ENCODE results near the gene TOB2.

TOB2 gene

DNA sequence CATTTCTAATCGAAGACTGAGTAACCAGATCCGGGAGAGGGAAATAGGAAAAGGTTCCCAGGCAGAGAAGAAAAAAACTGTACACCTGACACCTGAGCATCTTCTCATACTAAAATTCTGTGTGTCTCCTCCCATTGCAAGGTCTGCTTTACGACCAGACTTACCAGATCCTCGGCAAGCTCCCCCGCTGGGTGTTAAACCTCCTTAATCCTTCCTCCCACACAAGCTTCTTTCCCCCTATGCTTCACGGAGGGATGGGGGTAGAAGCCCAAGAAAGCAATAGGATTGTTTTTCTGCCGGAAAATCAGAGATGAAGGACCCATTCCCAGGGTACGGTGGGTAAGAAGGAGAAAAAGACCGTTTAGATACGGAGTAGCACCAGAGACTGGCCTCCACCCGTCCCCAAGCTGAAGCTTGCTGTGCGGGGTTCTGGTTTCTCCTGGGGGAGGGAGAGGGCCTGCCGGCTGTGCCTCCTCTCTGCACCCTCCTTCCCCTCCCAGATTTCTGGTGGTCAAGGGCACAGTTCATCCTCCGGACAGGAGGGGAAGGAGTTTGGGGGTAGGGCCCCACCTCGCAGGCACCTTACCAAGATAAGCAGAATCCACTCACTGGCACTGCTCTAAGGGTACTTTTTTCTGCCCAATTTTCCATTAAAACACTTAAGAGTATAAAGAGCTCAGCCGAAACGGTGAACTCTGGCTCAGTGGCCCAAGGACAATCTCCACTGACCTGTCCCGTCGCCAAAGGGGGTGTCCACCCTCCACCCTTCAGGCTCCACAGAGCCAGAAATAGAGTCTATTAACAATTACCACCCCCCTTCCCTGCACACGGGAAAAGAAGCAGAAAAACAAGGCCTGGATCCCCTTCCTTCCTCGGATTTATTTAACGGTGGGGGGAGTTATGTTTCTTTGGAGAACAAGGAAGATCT lies 1.2 kb downstream of the TOB2 start (continued):
- no peak for TF ChIP-seq HOXC10 (CRISPR knock-in tag; IDR thresholded peaks at IDR 0.05)
- TF ChIP-seq ZNF560 (tag by site-specific recombination; IDR thresholded peaks at IDR 0.05; ENCODE audit: borderline replicate concordance): no peak
- no peak for TF ChIP-seq ZNF670 (tag by site-specific recombination; IDR thresholded peaks at IDR 0.05; ENCODE audit: low read depth)
- no peak for TF ChIP-seq ZNF777 (tag by site-specific recombination; IDR thresholded peaks at IDR 0.05; ENCODE audit: borderline replicate concordance)
- TF ChIP-seq, protein P1, sequence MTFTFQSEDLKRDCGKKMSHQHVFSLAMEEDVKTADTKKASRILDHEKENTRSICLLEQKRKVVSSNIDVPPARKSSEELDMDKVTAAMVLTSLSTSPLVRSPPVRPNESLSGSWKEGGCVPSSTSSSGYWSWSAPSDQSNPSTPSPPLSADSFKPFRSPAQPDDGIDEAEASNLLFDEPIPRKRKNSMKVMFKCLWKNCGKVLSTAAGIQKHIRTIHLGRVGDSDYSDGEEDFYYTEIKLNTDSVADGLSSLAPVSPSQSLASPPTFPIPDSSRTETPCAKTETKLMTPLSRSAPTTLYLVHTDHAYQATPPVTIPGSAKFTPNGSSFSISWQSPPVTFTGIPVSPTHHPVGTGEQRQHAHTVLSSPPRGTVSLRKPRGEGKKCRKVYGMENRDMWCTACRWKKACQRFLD (tag by site-specific recombination; IDR thresholded peaks at IDR 0.05): no peak

DNA sequence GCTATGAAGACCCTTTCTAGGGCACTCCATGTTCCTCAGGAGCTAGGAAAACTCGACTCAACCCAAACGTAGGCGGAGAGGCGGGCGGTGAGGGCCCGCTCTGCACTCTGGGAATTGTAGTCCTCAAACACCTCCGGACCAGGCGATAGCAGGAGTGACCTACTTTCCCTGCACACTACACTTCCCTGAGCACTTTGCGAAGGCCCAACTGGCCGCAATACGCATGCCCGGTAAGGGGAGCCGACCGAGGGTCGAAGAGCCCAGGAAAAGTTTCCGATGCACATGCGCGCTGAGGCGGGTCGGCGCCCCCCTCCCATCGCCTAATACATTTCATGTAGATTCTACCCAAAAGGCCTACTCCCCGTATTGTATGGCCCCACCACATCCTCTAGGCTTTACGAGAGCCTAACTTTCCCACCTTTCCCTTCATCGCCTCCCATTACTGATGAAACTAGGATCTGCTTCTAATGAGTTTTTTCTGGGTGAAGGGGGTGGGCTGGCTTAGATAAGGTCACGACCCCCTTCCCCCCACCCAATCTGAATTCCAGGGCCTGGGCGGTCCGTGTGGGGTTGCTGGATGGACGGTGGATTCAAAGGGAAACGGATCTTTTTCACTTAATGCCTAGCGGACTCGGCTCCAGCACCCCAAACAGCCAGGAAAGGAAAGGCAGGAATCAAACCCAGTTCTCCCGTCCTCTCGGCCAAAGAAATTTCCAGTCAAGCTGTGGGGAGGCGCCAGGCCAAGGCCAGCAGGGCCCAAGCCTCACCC lies 2.1 kb downstream of the TOB2 start:
- Histone ChIP-seq H3K36me3 (ENCODE audit: control insufficient read depth in 2 of 2, insufficient read depth in 1 of 2, low read length in 2 of 2) (peaks cover 10 to 46% of the 10 kb centered on the region in 2 experiments), H3K27ac (ENCODE audit: extremely low read depth, low read depth, low read length) (peak overlapping the region; percentile 100), H3K4me3 (ENCODE audit: low read depth, low read length) (peak overlapping the region; percentile 90), H3K9me3 (ENCODE audit: control insufficient read depth, insufficient read depth, low read depth, low read length) (no peaks in the 10 kb centered on the region), H3K4me1 (ENCODE audit: control insufficient read depth, insufficient read depth, low read length) (no peaks in the 10 kb centered on the region)
- CTCF ChIA-PET: interaction anchor here (1.2 to 5.3 kb wide), 3 partner anchors 7 to 73 kb away, joined by 5 to 33 read pairs (median 17); no protein-coding TSS in a partner anchor
- POLR2A ChIA-PET: interaction anchor here (0.6 to 8.3 kb wide), 17 partner anchors 7 to 176 kb away, joined by 3 to 214 read pairs (median 13); partner anchors contain the start of genes ACO2, DESI1, PHF5A and PMM1
- TF ChIP-seq HOXD13 (CRISPR knock-in tag; IDR thresholded peaks at IDR 0.05; ENCODE audit: borderline replicate concordance): no peak
- TF ChIP-seq SALL2 (tag by site-specific recombination; IDR thresholded peaks at IDR 0.05; ENCODE audit: borderline replicate concordance): no peak
- TF ChIP-seq, protein P2, sequence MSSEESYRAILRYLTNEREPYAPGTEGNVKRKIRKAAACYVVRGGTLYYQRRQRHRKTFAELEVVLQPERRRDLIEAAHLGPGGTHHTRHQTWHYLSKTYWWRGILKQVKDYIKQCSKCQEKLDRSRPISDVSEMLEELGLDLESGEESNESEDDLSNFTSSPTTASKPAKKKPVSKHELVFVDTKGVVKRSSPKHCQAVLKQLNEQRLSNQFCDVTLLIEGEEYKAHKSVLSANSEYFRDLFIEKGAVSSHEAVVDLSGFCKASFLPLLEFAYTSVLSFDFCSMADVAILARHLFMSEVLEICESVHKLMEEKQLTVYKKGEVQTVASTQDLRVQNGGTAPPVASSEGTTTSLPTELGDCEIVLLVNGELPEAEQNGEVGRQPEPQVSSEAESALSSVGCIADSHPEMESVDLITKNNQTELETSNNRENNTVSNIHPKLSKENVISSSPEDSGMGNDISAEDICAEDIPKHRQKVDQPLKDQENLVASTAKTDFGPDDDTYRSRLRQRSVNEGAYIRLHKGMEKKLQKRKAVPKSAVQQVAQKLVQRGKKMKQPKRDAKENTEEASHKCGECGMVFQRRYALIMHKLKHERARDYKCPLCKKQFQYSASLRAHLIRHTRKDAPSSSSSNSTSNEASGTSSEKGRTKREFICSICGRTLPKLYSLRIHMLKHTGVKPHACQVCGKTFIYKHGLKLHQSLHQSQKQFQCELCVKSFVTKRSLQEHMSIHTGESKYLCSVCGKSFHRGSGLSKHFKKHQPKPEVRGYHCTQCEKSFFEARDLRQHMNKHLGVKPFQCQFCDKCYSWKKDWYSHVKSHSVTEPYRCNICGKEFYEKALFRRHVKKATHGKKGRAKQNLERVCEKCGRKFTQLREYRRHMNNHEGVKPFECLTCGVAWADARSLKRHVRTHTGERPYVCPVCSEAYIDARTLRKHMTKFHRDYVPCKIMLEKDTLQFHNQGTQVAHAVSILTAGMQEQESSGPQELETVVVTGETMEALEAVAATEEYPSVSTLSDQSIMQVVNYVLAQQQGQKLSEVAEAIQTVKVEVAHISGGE (tag by site-specific recombination; conservative IDR thresholded peaks at IDR 0.05; ENCODE audit: low read depth): no peak
- TF ChIP-seq, protein P3, sequence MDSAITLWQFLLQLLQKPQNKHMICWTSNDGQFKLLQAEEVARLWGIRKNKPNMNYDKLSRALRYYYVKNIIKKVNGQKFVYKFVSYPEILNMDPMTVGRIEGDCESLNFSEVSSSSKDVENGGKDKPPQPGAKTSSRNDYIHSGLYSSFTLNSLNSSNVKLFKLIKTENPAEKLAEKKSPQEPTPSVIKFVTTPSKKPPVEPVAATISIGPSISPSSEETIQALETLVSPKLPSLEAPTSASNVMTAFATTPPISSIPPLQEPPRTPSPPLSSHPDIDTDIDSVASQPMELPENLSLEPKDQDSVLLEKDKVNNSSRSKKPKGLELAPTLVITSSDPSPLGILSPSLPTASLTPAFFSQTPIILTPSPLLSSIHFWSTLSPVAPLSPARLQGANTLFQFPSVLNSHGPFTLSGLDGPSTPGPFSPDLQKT (IDR thresholded peaks at IDR 0.05; ENCODE audit: borderline replicate concordance, low read depth, low read length): no peak
- TF ChIP-seq, protein P4, sequence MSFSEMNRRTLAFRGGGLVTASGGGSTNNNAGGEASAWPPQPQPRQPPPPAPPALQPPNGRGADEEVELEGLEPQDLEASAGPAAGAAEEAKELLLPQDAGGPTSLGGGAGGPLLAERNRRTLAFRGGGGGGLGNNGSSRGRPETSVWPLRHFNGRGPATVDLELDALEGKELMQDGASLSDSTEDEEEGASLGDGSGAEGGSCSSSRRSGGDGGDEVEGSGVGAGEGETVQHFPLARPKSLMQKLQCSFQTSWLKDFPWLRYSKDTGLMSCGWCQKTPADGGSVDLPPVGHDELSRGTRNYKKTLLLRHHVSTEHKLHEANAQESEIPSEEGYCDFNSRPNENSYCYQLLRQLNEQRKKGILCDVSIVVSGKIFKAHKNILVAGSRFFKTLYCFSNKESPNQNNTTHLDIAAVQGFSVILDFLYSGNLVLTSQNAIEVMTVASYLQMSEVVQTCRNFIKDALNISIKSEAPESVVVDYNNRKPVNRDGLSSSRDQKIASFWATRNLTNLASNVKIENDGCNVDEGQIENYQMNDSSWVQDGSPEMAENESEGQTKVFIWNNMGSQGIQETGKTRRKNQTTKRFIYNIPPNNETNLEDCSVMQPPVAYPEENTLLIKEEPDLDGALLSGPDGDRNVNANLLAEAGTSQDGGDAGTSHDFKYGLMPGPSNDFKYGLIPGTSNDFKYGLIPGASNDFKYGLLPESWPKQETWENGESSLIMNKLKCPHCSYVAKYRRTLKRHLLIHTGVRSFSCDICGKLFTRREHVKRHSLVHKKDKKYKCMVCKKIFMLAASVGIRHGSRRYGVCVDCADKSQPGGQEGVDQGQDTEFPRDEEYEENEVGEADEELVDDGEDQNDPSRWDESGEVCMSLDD (tag by site-specific recombination; IDR thresholded peaks at IDR 0.05): peak; percentile 91
- TF ChIP-seq, protein P1 (tag by site-specific recombination; IDR thresholded peaks at IDR 0.05): no peak
- TF ChIP-seq, protein P5, sequence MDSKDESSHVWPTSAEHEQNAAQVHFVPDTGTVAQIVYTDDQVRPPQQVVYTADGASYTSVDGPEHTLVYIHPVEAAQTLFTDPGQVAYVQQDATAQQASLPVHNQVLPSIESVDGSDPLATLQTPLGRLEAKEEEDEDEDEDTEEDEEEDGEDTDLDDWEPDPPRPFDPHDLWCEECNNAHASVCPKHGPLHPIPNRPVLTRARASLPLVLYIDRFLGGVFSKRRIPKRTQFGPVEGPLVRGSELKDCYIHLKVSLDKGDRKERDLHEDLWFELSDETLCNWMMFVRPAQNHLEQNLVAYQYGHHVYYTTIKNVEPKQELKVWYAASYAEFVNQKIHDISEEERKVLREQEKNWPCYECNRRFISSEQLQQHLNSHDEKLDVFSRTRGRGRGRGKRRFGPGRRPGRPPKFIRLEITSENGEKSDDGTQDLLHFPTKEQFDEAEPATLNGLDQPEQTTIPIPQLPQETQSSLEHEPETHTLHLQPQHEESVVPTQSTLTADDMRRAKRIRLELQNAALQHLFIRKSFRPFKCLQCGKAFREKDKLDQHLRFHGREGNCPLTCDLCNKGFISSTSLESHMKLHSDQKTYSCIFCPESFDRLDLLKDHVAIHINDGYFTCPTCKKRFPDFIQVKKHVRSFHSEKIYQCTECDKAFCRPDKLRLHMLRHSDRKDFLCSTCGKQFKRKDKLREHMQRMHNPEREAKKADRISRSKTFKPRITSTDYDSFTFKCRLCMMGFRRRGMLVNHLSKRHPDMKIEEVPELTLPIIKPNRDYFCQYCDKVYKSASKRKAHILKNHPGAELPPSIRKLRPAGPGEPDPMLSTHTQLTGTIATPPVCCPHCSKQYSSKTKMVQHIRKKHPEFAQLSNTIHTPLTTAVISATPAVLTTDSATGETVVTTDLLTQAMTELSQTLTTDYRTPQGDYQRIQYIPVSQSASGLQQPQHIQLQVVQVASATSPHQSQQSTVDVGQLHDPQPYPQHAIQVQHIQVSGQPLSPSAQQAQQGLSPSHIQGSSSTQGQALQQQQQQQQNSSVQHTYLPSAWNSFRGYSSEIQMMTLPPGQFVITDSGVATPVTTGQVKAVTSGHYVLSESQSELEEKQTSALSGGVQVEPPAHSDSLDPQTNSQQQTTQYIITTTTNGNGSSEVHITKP (tag by site-specific recombination; IDR thresholded peaks at IDR 0.05): peak; percentile 66
- no peak for TF ChIP-seq ZNF302 (tag by site-specific recombination; IDR thresholded peaks at IDR 0.05; ENCODE audit: low read depth)
- TF ChIP-seq ZNF629 (tag by site-specific recombination; IDR thresholded peaks at IDR 0.05): peak; percentile 5; the same call in 1 of the 2 replicates
- TF ChIP-seq KLF1 (tag by site-specific recombination; IDR thresholded peaks at IDR 0.05): no peak; the same call in 1 of the 2 replicates
- TF ChIP-seq ZXDB (tag by site-specific recombination; IDR thresholded peaks at IDR 0.05): peak; percentile 52
